Measurements from ENCODE around the gene SLC8A1.

SLC8A1 gene

GRCh38 chr2:40330096-40330495, 121.8 kb downstream of the SLC8A1 start:
- DNase-seq (ENCODE audit: extremely low spot score) = no peak
- POLR2A ChIA-PET = no interaction called here
- CTCF ChIA-PET = interaction anchor here (1.1 to 1.3 kb wide), 2 partner anchors 11 to 64 kb away, joined by 3 to 5 read pairs; no protein-coding TSS in a partner anchor
- TF ChIP-seq CTCF (IDR thresholded peaks at IDR 0.05; ENCODE audit: control extremely low read depth, extremely low read depth, low read depth, missing control alignments) = no peak

- TF ChIP-seq CTCF (IDR thresholded peaks at IDR 0.05; ENCODE audit: control extremely low read depth, extremely low read depth, low read depth, missing control alignments) = no peak
- CTCF ChIA-PET = interaction anchor here (1.1 to 1.3 kb wide), 2 partner anchors 11 to 64 kb away, joined by 3 to 5 read pairs; no protein-coding TSS in a partner anchor
- DNase-seq (ENCODE audit: extremely low spot score) = no peak
- POLR2A ChIA-PET = no interaction called here
Measured at GRCh38 chr2:40329739-40330030, 122.2 kb downstream of the SLC8A1 start.

- DNase-seq (ENCODE audit: extremely low spot score) = no peak
- TF ChIP-seq CTCF (IDR thresholded peaks at IDR 0.05; ENCODE audit: control extremely low read depth, extremely low read depth, low read depth, missing control alignments) = no peak
- ChIA-PET POLR2A (no interaction called here), CTCF (no interaction called here)
Measured at GRCh38 chr2:40325116-40325515, 126.8 kb downstream of the SLC8A1 start.

GRCh38 chr2:40324656-40325055, 127.2 kb downstream of the SLC8A1 start:
- no peak for TF ChIP-seq CTCF (IDR thresholded peaks at IDR 0.05; ENCODE audit: control extremely low read depth, extremely low read depth, low read depth, missing control alignments)
- ChIA-PET POLR2A (no interaction called here), CTCF (no interaction called here)
- no peak for DNase-seq (ENCODE audit: extremely low spot score)

- no peak for DNase-seq (ENCODE audit: extremely low spot score)
- CTCF ChIA-PET = interaction anchor here (1.0 kb wide), 1 partner anchor 10 kb away, joined by 3 read pairs; no protein-coding TSS in a partner anchor
- TF ChIP-seq CTCF (IDR thresholded peaks at IDR 0.05; ENCODE audit: control extremely low read depth, extremely low read depth, low read depth, missing control alignments) = no peak
- POLR2A ChIA-PET = no interaction called here
Measured at GRCh38 chr2:40321822-40322221, 130.1 kb downstream of the SLC8A1 start.

- no peak for DNase-seq (ENCODE audit: extremely low spot score)
- CTCF ChIA-PET = no interaction called here
- no peak for TF ChIP-seq CTCF (IDR thresholded peaks at IDR 0.05; ENCODE audit: control extremely low read depth, extremely low read depth, low read depth, missing control alignments)
- POLR2A ChIA-PET = no interaction called here
Measured at GRCh38 chr2:40321016-40321623, 130.8 kb downstream of the SLC8A1 start.
